GM12801 (cell line): ENCODE measurements around the gene PIK3IP1.

Experiments
- CTCF ChIP-seq: IDR thresholded peaks from one replicate; pipeline ENCODE4 v1.5.1; 2011; ENCODE audit warnings: control low read depth; ENCODE audit not compliant: insufficient read length; ENCODE audit errors: extremely low read depth

PIK3IP1 gene

GRCh38 chr22:31292236-31292989, at the start of gene PIK3IP1:
Gene PIK3IP1 (minus strand): TSS chr22:31292488. CDS start chr22:31292344, 144 bp downstream.
- no peak for TF ChIP-seq CTCF

- no peak for TF ChIP-seq CTCF
Measured at GRCh38 chr22:31341386-31342088, 49.2 kb upstream of the PIK3IP1 start.

- TF ChIP-seq CTCF, result no peak
Measured at GRCh38 chr22:31340765-31341247, 48.5 kb upstream of the PIK3IP1 start.

- no peak for TF ChIP-seq CTCF
Measured at GRCh38 chr22:31340360-31340759, 48.1 kb upstream of the PIK3IP1 start.

- no peak for TF ChIP-seq CTCF
Measured at GRCh38 chr22:31339148-31339832, 47.0 kb upstream of the PIK3IP1 start.

GRCh38 chr22:31337178-31337577, 44.9 kb upstream of the PIK3IP1 start:
- TF ChIP-seq CTCF, result no peak

- no peak for TF ChIP-seq CTCF
Measured at GRCh38 chr22:31334329-31334728, 42.0 kb upstream of the PIK3IP1 start.
